ENCODE results near the gene INIP.

INIP gene

DNA sequence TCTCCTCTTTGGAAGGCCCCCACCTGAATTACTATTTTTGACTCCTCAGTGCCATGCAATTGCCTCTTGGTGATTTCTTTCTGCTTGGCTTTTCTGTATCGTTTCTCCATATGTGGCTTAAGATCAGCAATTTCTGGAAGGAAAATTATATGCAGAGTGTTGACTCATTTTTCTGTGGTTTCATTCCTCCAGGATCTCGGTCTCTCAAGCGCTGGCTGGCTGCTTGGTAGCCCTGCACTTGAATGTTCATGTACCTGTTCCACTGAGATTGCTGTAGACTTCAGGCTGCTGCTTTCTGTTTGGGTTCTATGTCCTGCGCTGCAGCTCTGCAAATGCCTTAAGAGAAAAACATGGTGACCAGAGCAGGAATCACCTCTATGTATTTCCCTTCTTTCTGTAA is 77.6 kb downstream of the INIP start:
- no peak overlapping the region for H3K4me3 ChIP-seq (ENCODE audit: low read length)
- no peaks in the 10 kb centered on the region for H3K36me3 ChIP-seq (ENCODE audit: control insufficient read depth, insufficient read depth, low read length)
- no peak for DNase-seq (ENCODE audit: low read depth, low spot score)
- no peaks in the 10 kb centered on the region; the same call in 1 of the 2 replicates for H3K9me3 ChIP-seq (ENCODE audit: control insufficient read depth, insufficient read depth, low read length)
- no peaks in the 10 kb centered on the region for H3K27me3 ChIP-seq (ENCODE audit: control insufficient read depth, insufficient read depth, low read length)
- no peaks in the 10 kb centered on the region for H3K4me1 ChIP-seq (ENCODE audit: control insufficient read depth, insufficient read depth, low read length)
- H3K27ac ChIP-seq (ENCODE audit: low read length) = no peak overlapping the region
- WGBS (ENCODE audit: insufficient coverage, insufficient read length) = no CpG with 5 or more reads among the region's 4 CpGs
